Measurements from ENCODE around the gene SARM1. TPM values are rescaled to one million over a fixed set of nuclear protein-coding genes. Genes with fewer than 3 reads are reported as not detected.

The SARM1 gene
- polyA plus RNA-seq, 1 donor (not counting 4 experiments of a cell fraction or from before 2014, with no cell fraction given) = 0.90 TPM

DNA sequence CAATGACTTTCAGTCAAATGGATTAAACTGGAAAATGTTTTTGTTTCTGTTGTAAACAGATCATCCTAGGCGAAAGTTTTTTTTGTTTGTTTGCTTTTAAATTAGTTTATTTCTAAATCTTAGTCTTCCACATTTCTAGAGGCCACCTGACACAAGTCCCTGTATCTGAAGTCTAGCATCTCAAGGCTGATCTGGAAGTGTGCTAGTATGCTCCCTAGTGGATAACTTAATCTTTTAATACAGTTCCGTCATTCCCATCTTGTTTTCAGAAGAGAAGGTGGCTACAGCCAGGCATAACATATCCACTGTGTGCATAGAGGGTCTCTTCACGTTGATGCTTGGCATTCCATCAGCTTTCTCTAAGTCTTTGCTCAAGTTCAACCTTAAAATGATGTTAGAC lies 43.8 kb upstream of the SARM1 start:
- peaks cover 13% of the 10 kb centered on the region for H3K79me2 ChIP-seq (ENCODE audit: control insufficient read depth, insufficient read depth, low read length)
- peaks cover 14% of the 10 kb centered on the region in 2 experiments for H3K36me3 ChIP-seq (ENCODE audit: control insufficient read depth in 2 of 2, extremely low read depth in 1 of 2, insufficient read depth in 2 of 2, low read length in 2 of 2)
- no peaks in the 10 kb centered on the region for H4K20me1 ChIP-seq (ENCODE audit: control insufficient read depth, extremely low read depth, insufficient read depth, low read length)
- FAIRE-seq = no peak
- no peaks in the 10 kb centered on the region for H3K27me3 ChIP-seq (ENCODE audit: control insufficient read depth, extremely low read depth, insufficient read depth, low read length)
- TF ChIP-seq, protein P1, sequence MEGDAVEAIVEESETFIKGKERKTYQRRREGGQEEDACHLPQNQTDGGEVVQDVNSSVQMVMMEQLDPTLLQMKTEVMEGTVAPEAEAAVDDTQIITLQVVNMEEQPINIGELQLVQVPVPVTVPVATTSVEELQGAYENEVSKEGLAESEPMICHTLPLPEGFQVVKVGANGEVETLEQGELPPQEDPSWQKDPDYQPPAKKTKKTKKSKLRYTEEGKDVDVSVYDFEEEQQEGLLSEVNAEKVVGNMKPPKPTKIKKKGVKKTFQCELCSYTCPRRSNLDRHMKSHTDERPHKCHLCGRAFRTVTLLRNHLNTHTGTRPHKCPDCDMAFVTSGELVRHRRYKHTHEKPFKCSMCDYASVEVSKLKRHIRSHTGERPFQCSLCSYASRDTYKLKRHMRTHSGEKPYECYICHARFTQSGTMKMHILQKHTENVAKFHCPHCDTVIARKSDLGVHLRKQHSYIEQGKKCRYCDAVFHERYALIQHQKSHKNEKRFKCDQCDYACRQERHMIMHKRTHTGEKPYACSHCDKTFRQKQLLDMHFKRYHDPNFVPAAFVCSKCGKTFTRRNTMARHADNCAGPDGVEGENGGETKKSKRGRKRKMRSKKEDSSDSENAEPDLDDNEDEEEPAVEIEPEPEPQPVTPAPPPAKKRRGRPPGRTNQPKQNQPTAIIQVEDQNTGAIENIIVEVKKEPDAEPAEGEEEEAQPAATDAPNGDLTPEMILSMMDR (optimal IDR thresholded peaks at IDR 0.05 in 1 of 3, IDR thresholded peaks at IDR 0.05 in 1 of 3, conservative IDR thresholded peaks at IDR 0.05 in 1 of 3; ENCODE audit: extremely low read depth in 1 of 3, insufficient read depth in 2 of 3, low read length in 3 of 3) = no peak
- TF ChIP-seq EZH2 (IDR thresholded peaks at IDR 0.05; ENCODE audit: low read length) = no peak
- dilution Hi-C loops (cut with MboI; ENCODE audit: extremely low pct_ligation_motif_present, low sequenced_read_pairs) = no loop called here
- peaks cover 2% of the 10 kb centered on the region for H3K9me1 ChIP-seq (ENCODE audit: control insufficient read depth, extremely low read depth, insufficient read depth, low read length)
- no peaks in the 10 kb centered on the region for H3K9me3 ChIP-seq (ENCODE audit: control insufficient read depth, low read depth, low read length)
- H3K4me2 ChIP-seq (ENCODE audit: control insufficient read depth, extremely low read depth, insufficient read depth, low read depth, low read length) = no peak overlapping the region
- H3K27ac ChIP-seq (ENCODE audit: control insufficient read depth, insufficient read depth, low read length) = no peak overlapping the region
- H3K4me1 ChIP-seq (ENCODE audit: control insufficient read depth, extremely low read depth, insufficient read depth, low read length) = peaks cover 14% of the 10 kb centered on the region
- no peak overlapping the region for H3K9ac ChIP-seq (ENCODE audit: control insufficient read depth, extremely low read depth, insufficient read depth, low read length)
- no peak overlapping the region for H2AFZ ChIP-seq (ENCODE audit: control insufficient read depth, low read length)
- H3K4me3 ChIP-seq (ENCODE audit: control insufficient read depth in 2 of 3, extremely low read depth in 1 of 3, insufficient read depth in 2 of 3, low read depth in 1 of 3, low read length in 3 of 3) = no peak overlapping the region
- DNase-seq (ENCODE audit: low read depth, low spot score) = no peak

DNA sequence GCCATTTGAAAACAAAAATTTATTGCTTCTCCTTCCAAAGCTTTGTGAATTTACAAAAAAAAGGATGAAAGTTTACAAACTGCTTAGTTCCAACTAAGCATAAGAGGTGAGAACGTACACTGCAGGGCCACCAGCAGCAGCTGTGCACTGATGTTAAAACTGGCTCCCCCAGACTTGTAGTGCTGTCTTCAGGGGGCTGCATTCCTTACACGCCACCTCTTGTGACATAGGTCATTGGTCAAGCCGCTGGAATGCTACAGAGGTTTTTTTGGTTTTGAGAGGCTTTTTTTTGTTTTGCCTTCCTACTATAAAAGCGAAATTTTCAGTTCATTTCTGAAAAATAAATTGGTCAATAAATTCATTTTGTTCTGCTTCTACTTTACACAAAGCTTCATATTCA lies 43.2 kb upstream of the SARM1 start:
- H3K36me3 ChIP-seq (ENCODE audit: control insufficient read depth in 2 of 2, extremely low read depth in 1 of 2, insufficient read depth in 2 of 2, low read length in 2 of 2) = peaks cover 14% of the 10 kb centered on the region in 2 experiments
- no peak overlapping the region for H3K4me3 ChIP-seq (ENCODE audit: control insufficient read depth in 2 of 3, extremely low read depth in 1 of 3, insufficient read depth in 2 of 3, low read depth in 1 of 3, low read length in 3 of 3)
- DNase-seq (ENCODE audit: low read depth, low spot score) = no peak
- no peak overlapping the region for H2AFZ ChIP-seq (ENCODE audit: control insufficient read depth, low read length)
- dilution Hi-C loops (cut with MboI; ENCODE audit: extremely low pct_ligation_motif_present, low sequenced_read_pairs) = no loop called here
- peaks cover 14% of the 10 kb centered on the region for H3K4me1 ChIP-seq (ENCODE audit: control insufficient read depth, extremely low read depth, insufficient read depth, low read length)
- H3K27me3 ChIP-seq (ENCODE audit: control insufficient read depth, extremely low read depth, insufficient read depth, low read length) = no peaks in the 10 kb centered on the region
- H3K27ac ChIP-seq (ENCODE audit: control insufficient read depth, insufficient read depth, low read length) = no peak overlapping the region
- FAIRE-seq = no peak
- TF ChIP-seq, protein P1 (optimal IDR thresholded peaks at IDR 0.05 in 1 of 3, IDR thresholded peaks at IDR 0.05 in 1 of 3, conservative IDR thresholded peaks at IDR 0.05 in 1 of 3; ENCODE audit: extremely low read depth in 1 of 3, insufficient read depth in 2 of 3, low read length in 3 of 3) = no peak
- TF ChIP-seq EZH2 (IDR thresholded peaks at IDR 0.05; ENCODE audit: low read length) = no peak
- no peaks in the 10 kb centered on the region for H3K9me3 ChIP-seq (ENCODE audit: control insufficient read depth, low read depth, low read length)
- no peaks in the 10 kb centered on the region for H4K20me1 ChIP-seq (ENCODE audit: control insufficient read depth, extremely low read depth, insufficient read depth, low read length)
- H3K79me2 ChIP-seq (ENCODE audit: control insufficient read depth, insufficient read depth, low read length) = peaks cover 12% of the 10 kb centered on the region
- H3K9ac ChIP-seq (ENCODE audit: control insufficient read depth, extremely low read depth, insufficient read depth, low read length) = no peak overlapping the region
- H3K4me2 ChIP-seq (ENCODE audit: control insufficient read depth, extremely low read depth, insufficient read depth, low read depth, low read length) = no peak overlapping the region
- H3K9me1 ChIP-seq (ENCODE audit: control insufficient read depth, extremely low read depth, insufficient read depth, low read length) = peaks cover 2% of the 10 kb centered on the region

Measured in keratinocyte (primary cell).